Lung (tissue), 12 donors: ENCODE results near the gene DEDD. TPM values are rescaled to one million over a fixed set of nuclear protein-coding genes. Genes with fewer than 3 reads are reported as not detected.

ENCODE experiments used
- ATAC-seq: fragments of 200-7000 bp; cut with Tn5 transposase; one replicate; pipeline ENCODE4 v1.9.1; 2020; ENCODE audit warnings: moderate number of reproducible peaks; ENCODE audit not compliant: insufficient read depth, low FRiP score
- DNase-seq, 3 donors: peaks; one replicate each; pipeline ENCODE4 v3.0.0-alpha.2; 2013 to 2017
- H3K27ac ChIP-seq, 2 donors: one replicate each; pipeline ENCODE4 v1.5.1; 2013; ENCODE audit warnings: mild to moderate bottlenecking in 2 of 2, moderate library complexity in 2 of 2, control low read depth in 1 of 2, inconsistent platforms in 1 of 2, low read depth in 1 of 2, low read length in 1 of 2
- H3K27me3 ChIP-seq, 3 donors: one replicate each; pipeline ENCODE4 v1.5.1; 2013; ENCODE audit warnings: low read length in 2 of 3; ENCODE audit not compliant: control insufficient read depth in 3 of 3, insufficient read depth in 3 of 3
- H3K36me3 ChIP-seq, 4 donors: one replicate each; pipeline ENCODE4 v1.5.1; 2013; ENCODE audit warnings: low read length in 4 of 4, mild to moderate bottlenecking in 1 of 4, moderate library complexity in 1 of 4; ENCODE audit not compliant: control insufficient read depth in 4 of 4, insufficient read depth in 4 of 4
- H3K4me1 ChIP-seq, 5 donors: one replicate each; pipeline ENCODE4 v1.5.1; 2013; ENCODE audit warnings: low read length in 5 of 5, mild to moderate bottlenecking in 2 of 5, moderate library complexity in 1 of 5; ENCODE audit not compliant: control insufficient read depth in 5 of 5, insufficient read depth in 5 of 5
- H3K4me3 ChIP-seq: one replicate; pipeline ENCODE4 v1.5.1; 2013; ENCODE audit warnings: mild to moderate bottlenecking, control low read depth, moderate library complexity
- H3K9ac ChIP-seq, 2 donors: one replicate each; pipeline ENCODE4 v1.5.1; 2013; ENCODE audit warnings: low read length in 2 of 2, control low read depth in 1 of 2; ENCODE audit not compliant: insufficient read depth in 1 of 2
- H3K9me3 ChIP-seq, 4 donors: one replicate each; pipeline ENCODE4 v1.5.1; 2013; ENCODE audit warnings: low read length in 3 of 4, mild to moderate bottlenecking in 1 of 4, moderate library complexity in 1 of 4; ENCODE audit not compliant: control insufficient read depth in 4 of 4, insufficient read depth in 3 of 4
- WGBS, 2 donors: extraction: QIAGEN DNeasy Blood & Tissue Kit; methylation state at CpG; one replicate each; pipeline ENCODE4 v1.1.7; 2013; 5-methylcytosine and 5-hydroxymethylcytosine counted together
- polyA plus RNA-seq, 2 donors: library from polyadenylated mRNA; stranded (reverse); fragments of 200-250 nt; gene quantifications; one replicate each; pipeline ENCODE4 v1.2.1, GENCODE V29; 2013
- total RNA-seq, 2 donors: library from RNA; depleted of rRNA in 1 of 2; stranded (reverse); fragments of >200 nt in 1 of 2; gene quantifications; one replicate each; pipeline ENCODE4 v1.2.1, GENCODE V29; 2014 to 2021
- TF ChIP-seq, protein P1 (sequence below): IDR thresholded peaks from 2 replicates; pipeline ENCODE4 v1.5.1; 2012; ENCODE audit warnings: mild to moderate bottlenecking; ENCODE audit errors: control extremely low read depth, extremely low read depth
- donor health status: control.
- donor health status: control.
- donor health status: Bipolar disorder and iron deficiency.
- donor health status: healthy.
- donor health status: DM: yes; HTN: yes; CAD: no.

Gene DEDD
- total and polyA plus RNA-seq, 4 donors: 19.4 to 38.8 (median 30.9) TPM

DNA sequence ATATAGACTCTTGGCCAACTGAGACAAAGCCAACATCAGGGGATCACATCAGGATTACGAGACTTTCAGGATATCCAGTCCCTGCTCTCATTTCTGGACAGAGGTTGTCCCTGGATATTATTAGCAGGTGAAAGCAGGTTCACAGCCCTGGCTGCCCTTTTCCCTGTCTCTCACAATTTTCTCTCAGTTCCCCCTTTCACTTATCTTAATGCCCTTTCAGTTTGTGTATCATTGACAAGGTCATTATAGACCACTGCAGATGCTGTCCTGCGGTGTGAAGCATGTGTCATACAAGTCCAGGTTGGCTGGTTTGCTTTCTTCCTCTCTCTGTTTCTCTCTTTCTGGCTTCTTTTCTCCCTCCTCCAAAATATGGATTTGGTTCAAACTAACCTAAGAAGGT, 36.5 kb downstream of the DEDD start:
- Histone ChIP-seq H3K9ac (no peak overlapping the region), H3K4me3 (no peak overlapping the region), H3K27ac (no peak overlapping the region), H3K27me3 (no peaks in the 10 kb centered on the region), H3K9me3 (no peaks in the 10 kb centered on the region), H3K4me1 (peaks cover 0 to 26% (median 4%) of the 10 kb centered on the region in 5 donors), H3K36me3 (peaks cover 4 to 8% (median 7%) of the 10 kb centered on the region in 4 donors)
- TF ChIP-seq, protein P1, sequence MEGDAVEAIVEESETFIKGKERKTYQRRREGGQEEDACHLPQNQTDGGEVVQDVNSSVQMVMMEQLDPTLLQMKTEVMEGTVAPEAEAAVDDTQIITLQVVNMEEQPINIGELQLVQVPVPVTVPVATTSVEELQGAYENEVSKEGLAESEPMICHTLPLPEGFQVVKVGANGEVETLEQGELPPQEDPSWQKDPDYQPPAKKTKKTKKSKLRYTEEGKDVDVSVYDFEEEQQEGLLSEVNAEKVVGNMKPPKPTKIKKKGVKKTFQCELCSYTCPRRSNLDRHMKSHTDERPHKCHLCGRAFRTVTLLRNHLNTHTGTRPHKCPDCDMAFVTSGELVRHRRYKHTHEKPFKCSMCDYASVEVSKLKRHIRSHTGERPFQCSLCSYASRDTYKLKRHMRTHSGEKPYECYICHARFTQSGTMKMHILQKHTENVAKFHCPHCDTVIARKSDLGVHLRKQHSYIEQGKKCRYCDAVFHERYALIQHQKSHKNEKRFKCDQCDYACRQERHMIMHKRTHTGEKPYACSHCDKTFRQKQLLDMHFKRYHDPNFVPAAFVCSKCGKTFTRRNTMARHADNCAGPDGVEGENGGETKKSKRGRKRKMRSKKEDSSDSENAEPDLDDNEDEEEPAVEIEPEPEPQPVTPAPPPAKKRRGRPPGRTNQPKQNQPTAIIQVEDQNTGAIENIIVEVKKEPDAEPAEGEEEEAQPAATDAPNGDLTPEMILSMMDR: no peak
- WGBS, 2 donors: 92 to 93% methylated on average over 2 of the region's 2 CpGs
- DNase-seq (no peak), ATAC-seq (no peak)

DNA sequence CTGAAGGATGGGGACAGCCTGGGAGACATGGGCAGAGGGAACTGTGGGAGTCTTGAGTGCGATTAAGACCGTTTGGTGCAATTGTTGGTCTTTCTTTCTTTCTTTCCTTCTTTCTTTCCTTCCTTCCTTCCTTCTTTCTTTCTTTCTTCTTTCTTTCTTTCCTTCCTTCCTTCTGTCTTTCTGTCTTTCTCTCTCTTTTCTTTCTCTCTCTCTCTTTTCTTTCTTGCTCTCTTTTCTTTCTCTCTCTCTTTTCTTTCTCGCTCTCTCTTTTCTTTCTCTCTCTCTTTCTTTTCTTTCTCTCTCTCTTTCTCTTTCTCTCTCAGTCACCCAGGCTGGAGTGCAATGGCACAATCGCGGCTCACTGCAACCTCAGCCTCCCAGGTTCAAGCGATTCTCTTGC, 37.2 kb downstream of the DEDD start:
- ATAC-seq (no peak), DNase-seq (no peak)
- Histone ChIP-seq H3K4me1 (peaks cover under 1 to 26% (median 4%) of the 10 kb centered on the region in 5 donors), H3K9ac (no peak overlapping the region), H3K4me3 (no peak overlapping the region), H3K36me3 (peaks cover 3 to 5% (median 4%) of the 10 kb centered on the region in 4 donors), H3K27ac (no peak overlapping the region), H3K27me3 (no peaks in the 10 kb centered on the region), H3K9me3 (no peaks in the 10 kb centered on the region)
- 96 to 97% methylated on average over 6 of the region's 6 CpGs for WGBS, 2 donors
- TF ChIP-seq, protein P1: no peak

DNA sequence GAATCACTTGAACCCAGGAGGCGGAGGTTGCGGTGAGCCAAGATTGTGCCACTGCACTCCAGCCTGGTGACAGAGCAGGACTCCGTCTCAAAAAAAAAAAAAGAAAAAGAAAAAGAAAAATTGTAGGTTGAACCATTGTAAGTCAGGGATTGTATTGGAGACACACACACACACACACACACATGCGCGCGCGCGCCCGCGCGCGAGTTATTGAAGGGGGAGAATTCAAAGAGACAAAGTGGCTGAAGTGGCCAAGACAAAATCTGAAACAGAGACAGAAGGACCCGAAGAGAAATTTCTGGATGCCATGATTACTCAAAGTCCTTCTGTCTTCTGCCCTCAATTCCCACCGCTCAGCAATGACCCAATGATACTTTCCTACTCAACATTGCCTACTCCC, 38.0 kb downstream of the DEDD start:
- ATAC-seq (no peak), DNase-seq (no peak)
- Histone ChIP-seq H3K4me3 (no peak overlapping the region), H3K4me1 (peaks cover 2 to 26% (median 6%) of the 10 kb centered on the region in 5 donors), H3K9me3 (no peaks in the 10 kb centered on the region), H3K27ac (no peak overlapping the region), H3K27me3 (no peaks in the 10 kb centered on the region), H3K9ac (no peak overlapping the region), H3K36me3 (no peaks in the 10 kb centered on the region)
- TF ChIP-seq, protein P1: no peak
- WGBS, 2 donors: 94 to 98% methylated on average over 13 to 14 of the region's 14 CpGs

DNA sequence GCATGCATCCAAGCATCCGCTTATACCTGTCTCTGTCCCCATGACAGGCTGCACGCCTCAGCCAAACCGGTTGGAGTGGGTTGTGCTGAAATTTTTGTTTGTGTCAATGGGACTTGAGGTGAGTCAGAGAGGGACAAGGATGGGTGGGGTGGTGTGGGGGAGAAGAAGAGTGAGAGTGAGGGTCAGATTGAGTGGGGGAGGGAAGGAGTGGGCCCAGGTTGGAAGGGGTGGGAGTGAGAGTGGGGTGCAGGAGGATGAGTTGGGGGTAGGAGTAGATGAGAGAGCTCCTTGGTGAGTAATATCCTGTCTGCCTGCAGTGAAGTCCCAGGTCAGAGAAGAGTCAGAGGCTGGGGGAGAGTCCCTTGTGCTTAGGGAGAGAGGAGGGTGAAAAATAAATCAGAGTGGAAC, 39.8 kb downstream of the DEDD start:
- TF ChIP-seq, protein P1: no peak
- ATAC-seq (no peak), DNase-seq (no peak)
- H3K27me3 ChIP-seq: no peaks in the 10 kb centered on the region
- H3K4me1 ChIP-seq: peaks cover 0 to 15% (median 6%) of the 10 kb centered on the region in 5 donors
- WGBS, 2 donors: 63 to 76% methylated on average over 3 of the region's 3 CpGs
- no peaks in the 10 kb centered on the region for H3K9me3 ChIP-seq
- H3K9ac ChIP-seq: no peak overlapping the region
- no peaks in the 10 kb centered on the region for H3K36me3 ChIP-seq
- H3K4me3 ChIP-seq: no peak overlapping the region
- no peak overlapping the region for H3K27ac ChIP-seq
